SK-N-SH (cell line): ENCODE results near the gene TOP3A. TPM values are rescaled to one million over a fixed set of nuclear protein-coding genes. Genes with fewer than 3 reads are reported as not detected.

ENCODE experiments used
- CTCF ChIA-PET: fragments of 300-600, 350-600 bp; formaldehyde crosslinking; extraction: SDS; loops from one replicate; lab custom pipeline; 2021; lab: Yijun Ruan, JAX
- POLR2A ChIA-PET: fragments of 350-600 bp; sonication (Branson Sonifier 250); formaldehyde crosslinking; extraction: SDS; loops from one replicate; lab custom pipeline; 2020; ENCODE audit warnings: antibody characterized with exemption, inconsistent platforms; lab: Yijun Ruan, JAX
- DNase-seq: peaks from one replicate; pipeline ENCODE4 v3.0.0; 2012
- H2AFZ ChIP-seq: fragments of 200-600 bp; sonication (generic); 2 replicates; pipeline ENCODE4 v1.8.1; 2016; ENCODE audit warnings: antibody characterized with exemption, mild to moderate bottlenecking, low read depth
- H3F3A ChIP-seq: fragments of 200-600 bp; sonication (generic); replicated peaks from 2 replicates; pipeline ENCODE3; 2016; ENCODE audit warnings: antibody characterized with exemption, mild to moderate bottlenecking; ENCODE audit not compliant: insufficient read depth
- H3K27ac ChIP-seq, 2 experiments: fragments of 200-500 bp in 1 of 2; fragments of 200-600 bp in 1 of 2; sonication (Bioruptor generic) in 1 of 2; sonication (generic), shearing (Covaris generic) in 1 of 2; 2 replicates each; pipeline versions ENCODE4 v1.5.1 to v1.6.1; 2014 to 2016; ENCODE audit warnings: low read depth in 2 of 2, inconsistent platforms in 1 of 2, low read length in 1 of 2, mild to moderate bottlenecking in 1 of 2, mixed read lengths in 1 of 2
- H3K27me3 ChIP-seq: fragments of 200-600 bp; sonication (generic), shearing (Covaris generic); 2 replicates; pipeline ENCODE4 v1.6.1; 2016; ENCODE audit warnings: mixed run types; ENCODE audit not compliant: insufficient read depth
- H3K36me3 ChIP-seq, 2 experiments: fragments of 200-500 bp in 1 of 2; fragments of 200-600 bp in 1 of 2; sonication (Bioruptor generic) in 1 of 2; sonication (generic) in 1 of 2; replicated peaks in 1 of 2; 2 replicates each; pipeline versions ENCODE3 to v1.5.1; 2014 to 2016; ENCODE audit warnings: low read length in 1 of 2, mild to moderate bottlenecking in 1 of 2; ENCODE audit not compliant: insufficient read depth in 2 of 2, control insufficient read depth in 1 of 2
- H3K4me1 ChIP-seq, 2 experiments: fragments of 200-500 bp in 1 of 2; fragments of 200-600 bp in 1 of 2; sonication (Bioruptor generic) in 1 of 2; sonication (generic), shearing (Covaris generic) in 1 of 2; 2 replicates each; pipeline versions ENCODE4 v1.5.1 to v1.6.1; 2014 to 2016; ENCODE audit warnings: low read depth in 1 of 2, low read length in 1 of 2, mixed run types in 1 of 2; ENCODE audit not compliant: insufficient read depth in 2 of 2, control insufficient read depth in 1 of 2
- H3K4me2 ChIP-seq: fragments of 200-600 bp; sonication (generic), shearing (Covaris generic); 2 replicates; pipeline ENCODE4 v1.6.1; 2017; ENCODE audit warnings: mixed run types
- H3K4me3 ChIP-seq, 2 experiments: fragments of 200-500 bp in 1 of 2; fragments of 200-600 bp in 1 of 2; sonication (Bioruptor generic) in 1 of 2; sonication (generic), shearing (Covaris generic) in 1 of 2; 2 replicates each; pipeline versions ENCODE4 v1.5.1 to v1.8.1; 2014 to 2016; ENCODE audit warnings: low read depth in 2 of 2, inconsistent platforms in 1 of 2, low read length in 1 of 2, mild to moderate bottlenecking in 1 of 2, mixed read lengths in 1 of 2, moderate library complexity in 1 of 2
- H3K79me2 ChIP-seq: fragments of 200-600 bp; sonication (generic); 2 replicates; pipeline ENCODE4 v1.8.1; 2017; ENCODE audit warnings: mild to moderate bottlenecking; ENCODE audit not compliant: insufficient read depth
- H3K9ac ChIP-seq: fragments of 200-600 bp; sonication (generic); 2 replicates; pipeline ENCODE4 v1.6.1; 2017; ENCODE audit warnings: mixed run types
- H3K9me2 ChIP-seq: fragments of 200-600 bp; sonication (generic); 2 replicates; pipeline ENCODE4 v1.6.1; 2017; ENCODE audit warnings: mixed run types
- H3K9me3 ChIP-seq: fragments of 200-600 bp; sonication (generic); 2 replicates; pipeline ENCODE4 v1.6.1; 2017; ENCODE audit warnings: mixed run types, mild to moderate bottlenecking, moderate library complexity
- H4K20me1 ChIP-seq: fragments of 200-600 bp; sonication (generic); 2 replicates; pipeline ENCODE4 v1.6.1; 2017; ENCODE audit warnings: mild to moderate bottlenecking, mixed run types; ENCODE audit not compliant: insufficient read depth
- CHD2 ChIP-seq: fragments of 150-350 bp; IDR thresholded peaks from 2 replicates; pipeline ENCODE4 v1.6.1; 2018; ENCODE audit warnings: low read length; ENCODE audit not compliant: partially characterized antibody
- ELF1 ChIP-seq: IDR thresholded peaks from 2 replicates; pipeline ENCODE4 v1.4.0; 2012
- EZH2phosphoT487 ChIP-seq: fragments of 200-600 bp; sonication (generic); IDR thresholded peaks from 2 replicates; pipeline ENCODE4 v1.6.1; 2017; ENCODE audit warnings: low read depth, mixed run types, mild to moderate bottlenecking, antibody characterized with exemption, moderate library complexity, borderline replicate concordance
- GABPA ChIP-seq: IDR thresholded peaks from 2 replicates; pipeline ENCODE4 v1.4.0; 2012; ENCODE audit warnings: low read depth, mild to moderate bottlenecking
- GATA2 ChIP-seq: sonication (generic); formaldehyde crosslinking; IDR thresholded peaks from 2 replicates; pipeline ENCODE4 v1.5.0; 2020; ENCODE audit warnings: mild to moderate bottlenecking, missing genetic modification reagents
- MAX ChIP-seq: IDR thresholded peaks from 2 replicates; pipeline ENCODE4 v1.4.0; 2012; ENCODE audit warnings: low read depth
- MEF2A ChIP-seq: IDR thresholded peaks from 2 replicates; pipeline ENCODE4 v1.4.0; 2012; ENCODE audit warnings: low read depth, borderline replicate concordance
- MXI1 ChIP-seq: IDR thresholded peaks from 2 replicates; pipeline ENCODE4 v1.6.1; 2012; ENCODE audit warnings: mild to moderate bottlenecking, low read depth, low read length, improper control_type of control experiment
- PBX3 ChIP-seq: IDR thresholded peaks from 2 replicates; pipeline ENCODE4; 2012
- POLR2AphosphoS5 ChIP-seq: IDR thresholded peaks from 2 replicates; pipeline ENCODE4 v1.6.1; 2012; ENCODE audit warnings: low read depth, low read length
- RCOR1 ChIP-seq: fragments of 150-350 bp; IDR thresholded peaks from 2 replicates; pipeline ENCODE4 v1.6.1; 2017; ENCODE audit warnings: antibody characterized with exemption, low read length
- RFX5 ChIP-seq: IDR thresholded peaks from 2 replicates; pipeline ENCODE4 v1.6.1; 2012; ENCODE audit warnings: mild to moderate bottlenecking, improper control_type of control experiment, low read length
- TAF1 ChIP-seq: IDR thresholded peaks from 2 replicates; pipeline ENCODE4 v1.6.1; 2012; ENCODE audit warnings: low read depth, mild to moderate bottlenecking, low read length, moderate library complexity, borderline replicate concordance
- TEAD4 ChIP-seq: IDR thresholded peaks from 2 replicates; pipeline ENCODE4 v1.4.0; 2012; ENCODE audit warnings: mild to moderate bottlenecking, borderline replicate concordance; ENCODE audit not compliant: insufficient read depth
- USF2 ChIP-seq: fragments of 150-350 bp; IDR thresholded peaks from 2 replicates; pipeline ENCODE4 v1.6.1; 2017; ENCODE audit warnings: antibody characterized with exemption, low read length, low read depth, borderline replicate concordance
- YY1 ChIP-seq: IDR thresholded peaks from 2 replicates; pipeline ENCODE4 v1.4.0; 2012; ENCODE audit warnings: low read depth, mild to moderate bottlenecking
- ZBTB33 ChIP-seq: IDR thresholded peaks from 2 replicates; pipeline ENCODE4 v1.4.0; 2012; ENCODE audit warnings: low read depth, borderline replicate concordance
- WGBS: methylation state at CpG from one replicate; pipeline ENCODE4 v1.1.6; 2017; ENCODE audit warnings: low lambda C conversion rate; 5-methylcytosine and 5-hydroxymethylcytosine counted together
- polyA plus RNA-seq, 3 experiments: library from polyadenylated mRNA; depleted of rRNA; stranded (reverse); fragments of >200 nt; gene quantifications; 2 replicates each; pipeline ENCODE4 v1.2.3, GENCODE V29; 2012

The TOP3A gene
- polyA plus RNA-seq, 1 of the 3 experiments (the other 2 are of a cell fraction): 14.7 TPM

GRCh38 chr17:18278867-18279266, 35.9 kb downstream of the TOP3A start (continued):
- no peak for TF ChIP-seq PBX3
- TF ChIP-seq GABPA: no peak
- no peak for TF ChIP-seq RFX5
- no peak for TF ChIP-seq ZBTB33
- no peak for TF ChIP-seq MEF2A
- TF ChIP-seq CHD2: no peak
- no peak for TF ChIP-seq POLR2AphosphoS5
- TF ChIP-seq MXI1: no peak
- TF ChIP-seq GATA2: no peak

GRCh38 chr17:18277076-18277475, 37.7 kb downstream of the TOP3A start:
- no peak overlapping the region for H3K27ac ChIP-seq
- no peaks in the 10 kb centered on the region for H3K9me2 ChIP-seq
- H3K27me3 ChIP-seq: no peaks in the 10 kb centered on the region
- peaks cover 30 to 62% of the 10 kb centered on the region in 2 experiments for H3K36me3 ChIP-seq
- 88% methylated on average over 1 of the region's 1 CpG for WGBS
- H4K20me1 ChIP-seq: no peaks in the 10 kb centered on the region
- TF ChIP-seq RCOR1: no peak
- H2AFZ ChIP-seq: no peak overlapping the region
- H3K4me2 ChIP-seq: no peak overlapping the region
- no peak for DNase-seq
- no peak overlapping the region for H3K4me3 ChIP-seq
- H3K9me3 ChIP-seq: no peaks in the 10 kb centered on the region
- ChIA-PET CTCF (interaction anchor here (1.5 kb wide), 1 partner anchor 28 kb away, joined by 5 read pairs; no protein-coding TSS in a partner anchor), POLR2A (no interaction called here)
- H3F3A ChIP-seq: peaks cover 5% of the 10 kb centered on the region
- no peaks in the 10 kb centered on the region for H3K79me2 ChIP-seq
- H3K4me1 ChIP-seq: no peaks in the 10 kb centered on the region
- no peak overlapping the region for H3K9ac ChIP-seq

- peaks cover 3 to 18% of the 10 kb centered on the region in 2 experiments for H3K36me3 ChIP-seq
- 96% methylated on average over 10 of the region's 14 CpGs for WGBS
- CTCF ChIA-PET: interaction anchor here (0.7 to 1.5 kb wide), 3 partner anchors 10 to 21 kb away, joined by 3 to 5 read pairs (median 4); no protein-coding TSS in a partner anchor
- H4K20me1 ChIP-seq: no peaks in the 10 kb centered on the region
- no peaks in the 10 kb centered on the region; a peak in 2 of 4 replicates for H3K4me1 ChIP-seq
- no peak overlapping the region for H2AFZ ChIP-seq
- no peak for TF ChIP-seq TAF1
- TF ChIP-seq ELF1: no peak
- no peak for TF ChIP-seq PBX3
- TF ChIP-seq MEF2A: no peak
- TF ChIP-seq USF2: no peak
- no peak for TF ChIP-seq EZH2phosphoT487
- no peak for TF ChIP-seq TEAD4
- no peak for TF ChIP-seq MXI1
- no peak for TF ChIP-seq GATA2
- TF ChIP-seq RFX5: no peak
- no peak for TF ChIP-seq MAX
- TF ChIP-seq YY1: no peak
- TF ChIP-seq, all 33 proteins: peak for 0
- Histone ChIP-seq H3K9ac (no peak overlapping the region), H3K27me3 (no peaks in the 10 kb centered on the region), H3F3A (peaks cover 7% of the 10 kb centered on the region), H3K9me2 (no peaks in the 10 kb centered on the region), H3K27ac (no peak overlapping the region), H3K4me2 (no peak overlapping the region), H3K9me3 (no peaks in the 10 kb centered on the region), H3K4me3 (no peak overlapping the region), H3K79me2 (no peaks in the 10 kb centered on the region)
- POLR2A ChIA-PET: no interaction called here
- no peak for DNase-seq
These were observed 44.5 kb downstream of the TOP3A start for GRCh38 chr17:18270046-18270931.
